NOMO-1 treated with DMSO at 0.1 percent for 48 hours (cell line): Measurements from ENCODE around the gene GARRE1.

Experiments used
- DNase-seq: peaks from one replicate; lab custom pipeline; 2025; ENCODE audit not compliant: unreplicated experiment; lab: John Stamatoyannopoulos, UW

GARRE1 gene

DNA sequence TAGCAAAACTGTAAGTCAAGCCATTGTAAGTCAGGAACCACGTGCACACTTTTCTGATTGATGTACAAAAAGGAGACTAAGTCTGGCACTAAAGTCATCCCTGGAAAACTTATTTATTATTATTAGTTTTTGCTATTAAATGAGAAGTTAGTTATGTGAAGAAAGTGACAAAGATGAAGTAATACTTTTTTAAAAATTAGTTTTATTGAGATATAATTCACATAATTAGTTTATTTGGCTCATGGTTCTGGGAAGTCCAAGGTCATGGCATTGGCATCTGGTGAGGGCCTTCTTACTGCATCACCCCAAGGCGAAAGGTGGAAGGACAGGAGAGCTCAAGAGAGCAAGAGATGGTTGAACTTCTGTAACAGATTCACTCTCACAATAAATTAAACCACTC is 36.9 kb downstream of the GARRE1 start:
- DNase-seq: no peak

DNA sequence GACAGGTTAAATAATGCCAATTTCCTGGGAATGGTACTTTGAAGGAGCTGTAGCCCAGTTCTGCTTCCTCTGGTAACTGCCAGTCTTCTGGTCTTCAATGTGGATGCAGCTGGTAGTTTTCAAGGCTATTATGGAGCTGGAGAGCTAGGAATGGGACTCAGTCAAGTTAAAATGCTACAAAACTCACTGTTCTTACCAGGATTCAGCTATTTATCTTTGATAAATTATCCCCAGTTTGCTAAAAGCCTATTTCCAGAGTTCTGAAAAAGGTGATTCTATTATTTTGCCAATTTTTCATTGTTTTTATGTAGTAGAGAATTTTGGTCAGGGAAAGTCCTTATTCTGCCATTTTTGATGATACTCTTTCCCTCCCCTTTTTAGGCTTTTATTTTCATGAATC is 40.7 kb downstream of the GARRE1 start:
- DNase-seq: no peak

- no peak for DNase-seq
Observed at GRCh38 chr19:34298891-34299520, 44.7 kb downstream of the GARRE1 start.

- no peak for DNase-seq
Observed at GRCh38 chr19:34299576-34299975, 45.2 kb downstream of the GARRE1 start.

DNA sequence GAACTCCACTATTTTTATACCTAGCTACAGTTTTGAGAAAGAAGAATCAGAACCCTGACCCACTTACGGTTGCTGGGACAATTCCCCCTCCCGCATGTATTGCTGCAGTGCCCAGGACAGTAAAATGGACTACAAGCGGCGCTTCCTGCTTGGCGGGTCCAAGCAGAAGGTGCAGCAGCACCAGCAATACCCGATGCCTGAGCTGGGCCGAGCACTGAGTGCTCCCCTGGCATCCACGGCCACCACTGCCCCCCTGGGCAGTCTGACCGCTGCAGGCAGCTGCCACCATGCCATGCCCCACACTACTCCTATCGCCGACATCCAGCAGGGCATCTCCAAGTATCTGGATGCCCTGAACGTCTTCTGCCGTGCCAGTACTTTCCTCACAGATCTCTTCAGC is 46.0 kb downstream of the GARRE1 start:
- no peak for DNase-seq

GRCh38 chr19:34300962-34301361 is 46.6 kb downstream of the GARRE1 start:
- DNase-seq: no peak
